ENCODE measurements around the gene SLX4.

DNA sequence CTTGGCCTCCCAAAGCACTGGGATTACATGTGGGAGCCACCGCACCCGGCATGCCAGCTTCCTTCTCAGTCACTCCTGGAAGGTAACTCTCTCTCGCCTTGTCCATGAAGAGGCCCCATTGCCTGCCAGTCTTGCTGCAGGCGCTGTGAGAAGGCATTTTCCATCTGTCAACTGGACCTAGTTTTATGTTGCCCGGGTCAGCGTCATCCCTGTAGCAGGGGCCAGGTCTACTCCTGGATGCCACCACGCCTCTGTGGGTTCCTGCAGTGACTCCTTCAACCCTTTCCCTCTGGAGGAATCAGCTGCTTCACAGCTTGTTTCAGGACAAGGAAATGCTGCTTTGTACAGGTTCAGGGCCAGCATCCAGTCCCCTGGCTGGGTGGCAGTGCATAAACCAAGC lies 31.6 kb downstream of the SLX4 start:
- TF ChIP-seq EZH2phosphoT487 (IDR thresholded peaks at IDR 0.05; ENCODE audit: insufficient read depth, low read depth): no peak
- TF ChIP-seq EZH2 (IDR thresholded peaks at IDR 0.05; ENCODE audit: insufficient read depth, poor library complexity, severe bottlenecking): no peak

Measured in GM23248 (cell line).